ENCODE measurements around the gene GSC. TPM values are rescaled to one million over a fixed set of nuclear protein-coding genes. Genes with fewer than 3 reads are reported as not detected.

The GSC gene
- total RNA-seq, 2 experiments from 2014 or later = not detected

GRCh38 chr14:94780536-94781399 is 10.9 kb upstream of the GSC start:
- Histone ChIP-seq H3K4me2 (ENCODE audit: low read length) (no peak overlapping the region), H3K79me2 (ENCODE audit: insufficient read depth, low read depth, low read length) (no peaks in the 10 kb centered on the region), H3K9me2 (ENCODE audit: insufficient read depth, low read length) (no peaks in the 10 kb centered on the region), H3K4me1 (ENCODE audit: insufficient read depth, low read length, poor library complexity, severe bottlenecking) (no peaks in the 10 kb centered on the region), H3K4me3 (ENCODE audit: low read depth, low read length, poor library complexity, severe bottlenecking) (no peak overlapping the region), H3K9me3 (ENCODE audit: low read length) (no peaks in the 10 kb centered on the region), H3K27ac (ENCODE audit: low read depth, low read length, poor library complexity, severe bottlenecking) (no peak overlapping the region), H4K20me1 (ENCODE audit: insufficient read depth, low read length) (no peaks in the 10 kb centered on the region), H3K36me3 (ENCODE audit: insufficient read depth, low read length) (no peaks in the 10 kb centered on the region), H2AFZ (ENCODE audit: low read length) (no peak overlapping the region)
- intact Hi-C loops (cut with micrococcal nuclease; ENCODE audit: unreplicated experiment) = no loop called here
- no peak for DNase-seq (ENCODE audit: low spot score)
- no TSS peak for BruUV-seq (replicated peaks)
- no peak for TF ChIP-seq EZH2phosphoT487 (IDR thresholded peaks at IDR 0.05; ENCODE audit: borderline replicate concordance, low read depth, low read length)
- TF ChIP-seq CTCF (conservative IDR thresholded peaks at IDR 0.05; ENCODE audit: low read length) = no peak
- POLR2A ChIA-PET = interaction anchor here (0.6 kb wide), 1 partner anchor 96 kb away, joined by 4 read pairs; no protein-coding TSS in a partner anchor
- CTCF ChIA-PET (ENCODE audit: unreplicated experiment) = no interaction called here

GRCh38 chr14:94779713-94780112 is 9.8 kb upstream of the GSC start:
- Histone ChIP-seq H2AFZ (ENCODE audit: low read length) (no peak overlapping the region), H3K4me3 (ENCODE audit: low read depth, low read length, poor library complexity, severe bottlenecking) (no peak overlapping the region), H3K9me3 (ENCODE audit: low read length) (no peaks in the 10 kb centered on the region), H4K20me1 (ENCODE audit: insufficient read depth, low read length) (no peaks in the 10 kb centered on the region), H3K9me2 (ENCODE audit: insufficient read depth, low read length) (no peaks in the 10 kb centered on the region), H3K4me2 (ENCODE audit: low read length) (no peak overlapping the region), H3K79me2 (ENCODE audit: insufficient read depth, low read depth, low read length) (no peaks in the 10 kb centered on the region), H3K4me1 (ENCODE audit: insufficient read depth, low read length, poor library complexity, severe bottlenecking) (no peaks in the 10 kb centered on the region), H3K36me3 (ENCODE audit: insufficient read depth, low read length) (no peaks in the 10 kb centered on the region), H3K27ac (ENCODE audit: low read depth, low read length, poor library complexity, severe bottlenecking) (no peak overlapping the region)
- BruUV-seq (replicated peaks) = no TSS peak
- POLR2A ChIA-PET = no interaction called here
- CTCF ChIA-PET (ENCODE audit: unreplicated experiment) = no interaction called here
- intact Hi-C loops (cut with micrococcal nuclease; ENCODE audit: unreplicated experiment) = no loop called here
- TF ChIP-seq EZH2phosphoT487 (IDR thresholded peaks at IDR 0.05; ENCODE audit: borderline replicate concordance, low read depth, low read length) (no peak), CTCF (conservative IDR thresholded peaks at IDR 0.05; ENCODE audit: low read length) (no peak)
- no peak for DNase-seq (ENCODE audit: low spot score)

- ChIA-PET CTCF (ENCODE audit: unreplicated experiment) (no interaction called here), POLR2A (interaction anchor here (0.6 to 1.1 kb wide), 2 partner anchors 16 to 1754 kb away, joined by 3 to 4 read pairs; no protein-coding TSS in a partner anchor)
- Histone ChIP-seq H2AFZ (ENCODE audit: low read length) (no peak overlapping the region), H3K4me1 (ENCODE audit: insufficient read depth, low read length, poor library complexity, severe bottlenecking) (no peaks in the 10 kb centered on the region), H3K79me2 (ENCODE audit: insufficient read depth, low read depth, low read length) (no peaks in the 10 kb centered on the region), H4K20me1 (ENCODE audit: insufficient read depth, low read length) (no peaks in the 10 kb centered on the region), H3K4me2 (ENCODE audit: low read length) (no peak overlapping the region), H3K9me2 (ENCODE audit: insufficient read depth, low read length) (no peaks in the 10 kb centered on the region), H3K27ac (ENCODE audit: low read depth, low read length, poor library complexity, severe bottlenecking) (no peak overlapping the region), H3K9me3 (ENCODE audit: low read length) (no peaks in the 10 kb centered on the region), H3K36me3 (ENCODE audit: insufficient read depth, low read length) (no peaks in the 10 kb centered on the region), H3K4me3 (ENCODE audit: low read depth, low read length, poor library complexity, severe bottlenecking) (no peak overlapping the region)
- DNase-seq (ENCODE audit: low spot score) = no peak
- intact Hi-C loops (cut with micrococcal nuclease; ENCODE audit: unreplicated experiment) = no loop called here
- no peak for TF ChIP-seq EZH2phosphoT487 (IDR thresholded peaks at IDR 0.05; ENCODE audit: borderline replicate concordance, low read depth, low read length)
- no peak for TF ChIP-seq CTCF (conservative IDR thresholded peaks at IDR 0.05; ENCODE audit: low read length)
- BruUV-seq (replicated peaks) = no TSS peak
Observed at GRCh38 chr14:94775871-94776210, 5.9 kb upstream of the GSC start.
